ENCODE measurements around the gene SLIT3. TPM values are rescaled to one million over a fixed set of nuclear protein-coding genes. Genes with fewer than 3 reads are reported as not detected.

SLIT3 gene
- total and polyA plus RNA-seq, 2 experiments from 2014 or later = 58.4 to 96.7 TPM

DNA sequence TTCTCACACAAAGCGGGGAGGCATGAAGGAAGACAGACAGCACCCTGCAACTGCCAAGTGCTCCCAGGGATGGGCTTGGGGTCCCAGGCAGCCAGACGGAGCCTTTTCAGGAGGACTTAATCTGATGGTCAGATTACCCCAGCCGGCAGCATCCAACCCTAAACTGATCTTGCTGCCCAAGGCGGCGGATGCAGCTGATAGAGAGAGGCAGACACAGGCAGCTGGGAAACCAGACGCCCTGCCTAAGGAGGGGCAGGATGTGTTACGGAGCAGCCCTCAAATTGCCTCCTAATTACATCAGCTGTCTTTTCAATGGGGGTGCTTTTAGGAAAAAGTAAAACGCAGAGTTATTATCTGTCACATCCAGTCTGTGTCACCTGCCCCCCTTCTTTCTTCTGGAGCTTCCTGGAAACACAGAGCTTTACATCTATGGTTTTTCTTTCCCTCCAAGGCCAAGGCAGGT lies 530.9 kb downstream of the SLIT3 start:
- Histone ChIP-seq H4K20me1 (ENCODE audit: insufficient read depth, poor library complexity, severe bottlenecking) (no peaks in the 10 kb centered on the region), H3K27me3 (no peaks in the 10 kb centered on the region), H3K4me2 (no peak overlapping the region), H3K27ac (no peak overlapping the region), H2AFZ (no peak overlapping the region), H3K4me1 (ENCODE audit: insufficient read depth) (peaks cover 3% of the 10 kb centered on the region), H3K79me2 (no peaks in the 10 kb centered on the region), H3K36me3 (replicated peaks; ENCODE audit: insufficient read depth, low read depth) (no peaks in the 10 kb centered on the region), H3K4me3 (no peak overlapping the region), H3K9me2 (replicated peaks; ENCODE audit: insufficient read depth) (no peaks in the 10 kb centered on the region), H3K9me3 (ENCODE audit: low read depth) (no peaks in the 10 kb centered on the region)
- no peak for DNase-seq (ENCODE audit: low spot score)
- WGBS (ENCODE audit: low lambda C conversion rate, missing lambda C conversion rate) = 68% methylated on average over 8 of the region's 8 CpGs
- no peak for TF ChIP-seq EZH2phosphoT487 (IDR thresholded peaks at IDR 0.05; ENCODE audit: low read depth, severe bottlenecking, unreplicated experiment)
- TF ChIP-seq, protein P1, sequence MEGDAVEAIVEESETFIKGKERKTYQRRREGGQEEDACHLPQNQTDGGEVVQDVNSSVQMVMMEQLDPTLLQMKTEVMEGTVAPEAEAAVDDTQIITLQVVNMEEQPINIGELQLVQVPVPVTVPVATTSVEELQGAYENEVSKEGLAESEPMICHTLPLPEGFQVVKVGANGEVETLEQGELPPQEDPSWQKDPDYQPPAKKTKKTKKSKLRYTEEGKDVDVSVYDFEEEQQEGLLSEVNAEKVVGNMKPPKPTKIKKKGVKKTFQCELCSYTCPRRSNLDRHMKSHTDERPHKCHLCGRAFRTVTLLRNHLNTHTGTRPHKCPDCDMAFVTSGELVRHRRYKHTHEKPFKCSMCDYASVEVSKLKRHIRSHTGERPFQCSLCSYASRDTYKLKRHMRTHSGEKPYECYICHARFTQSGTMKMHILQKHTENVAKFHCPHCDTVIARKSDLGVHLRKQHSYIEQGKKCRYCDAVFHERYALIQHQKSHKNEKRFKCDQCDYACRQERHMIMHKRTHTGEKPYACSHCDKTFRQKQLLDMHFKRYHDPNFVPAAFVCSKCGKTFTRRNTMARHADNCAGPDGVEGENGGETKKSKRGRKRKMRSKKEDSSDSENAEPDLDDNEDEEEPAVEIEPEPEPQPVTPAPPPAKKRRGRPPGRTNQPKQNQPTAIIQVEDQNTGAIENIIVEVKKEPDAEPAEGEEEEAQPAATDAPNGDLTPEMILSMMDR (IDR thresholded peaks at IDR 0.05; ENCODE audit: poor library complexity) = no peak
- no peak for TF ChIP-seq EZH2 (IDR thresholded peaks at IDR 0.05; ENCODE audit: borderline replicate concordance)

DNA sequence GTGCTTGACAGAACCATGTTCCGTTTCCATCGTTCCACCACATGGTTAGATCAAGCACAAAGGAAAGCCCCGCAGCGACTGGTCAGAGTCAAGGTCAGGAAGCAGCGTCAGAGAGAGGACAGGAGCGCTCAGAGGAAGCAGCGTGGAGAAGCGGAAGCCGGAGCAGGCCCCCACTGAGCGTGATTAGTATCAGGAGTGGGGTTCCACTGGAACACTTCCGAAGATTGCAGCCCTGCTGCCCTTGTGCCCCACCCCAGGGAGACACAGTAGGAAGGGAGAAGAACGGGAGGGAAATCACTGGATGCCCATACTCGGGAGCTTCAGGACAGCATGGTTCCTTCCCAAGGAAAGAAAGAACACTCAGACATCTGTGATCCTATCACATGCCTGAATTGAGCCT lies 532.8 kb downstream of the SLIT3 start:
- Histone ChIP-seq H3K4me3 (no peak overlapping the region), H3K9me3 (ENCODE audit: low read depth) (no peaks in the 10 kb centered on the region)
- TF ChIP-seq, protein P1 (IDR thresholded peaks at IDR 0.05; ENCODE audit: poor library complexity) = no peak
- TF ChIP-seq EZH2 (IDR thresholded peaks at IDR 0.05; ENCODE audit: borderline replicate concordance) (no peak), EZH2phosphoT487 (IDR thresholded peaks at IDR 0.05; ENCODE audit: low read depth, severe bottlenecking, unreplicated experiment) (no peak)

GRCh38 chr5:168766426-168766700 lies 534.6 kb downstream of the SLIT3 start:
- Histone ChIP-seq H3K36me3 (replicated peaks; ENCODE audit: insufficient read depth, low read depth) (no peaks in the 10 kb centered on the region), H4K20me1 (ENCODE audit: insufficient read depth, poor library complexity, severe bottlenecking) (no peaks in the 10 kb centered on the region), H3K79me2 (no peaks in the 10 kb centered on the region), H3K27me3 (no peaks in the 10 kb centered on the region), H3K4me3 (no peak overlapping the region), H2AFZ (no peak overlapping the region), H3K9me3 (ENCODE audit: low read depth) (no peaks in the 10 kb centered on the region), H3K9me2 (replicated peaks; ENCODE audit: insufficient read depth) (no peaks in the 10 kb centered on the region), H3K4me2 (no peak overlapping the region), H3K4me1 (ENCODE audit: insufficient read depth) (peaks cover 3% of the 10 kb centered on the region), H3K27ac (no peak overlapping the region)
- DNase-seq (ENCODE audit: low spot score) = no peak
- TF ChIP-seq EZH2 (IDR thresholded peaks at IDR 0.05; ENCODE audit: borderline replicate concordance) (no peak), EZH2phosphoT487 (IDR thresholded peaks at IDR 0.05; ENCODE audit: low read depth, severe bottlenecking, unreplicated experiment) (no peak)
- TF ChIP-seq, protein P1 (IDR thresholded peaks at IDR 0.05; ENCODE audit: poor library complexity) = no peak
- WGBS (ENCODE audit: low lambda C conversion rate, missing lambda C conversion rate) = 100% methylated on average over 2 of the region's 2 CpGs

More for the DNA sequence above, 532.8 kb downstream of the SLIT3 start:
- no peaks in the 10 kb centered on the region for H3K36me3 ChIP-seq (replicated peaks; ENCODE audit: insufficient read depth, low read depth)
- H3K4me2 ChIP-seq = no peak overlapping the region
- H2AFZ ChIP-seq = no peak overlapping the region
- H3K79me2 ChIP-seq = no peaks in the 10 kb centered on the region
- no peaks in the 10 kb centered on the region for H3K9me2 ChIP-seq (replicated peaks; ENCODE audit: insufficient read depth)
- H3K27me3 ChIP-seq = no peaks in the 10 kb centered on the region
- DNase-seq (ENCODE audit: low spot score) = no peak
- no peaks in the 10 kb centered on the region for H4K20me1 ChIP-seq (ENCODE audit: insufficient read depth, poor library complexity, severe bottlenecking)
- WGBS (ENCODE audit: low lambda C conversion rate, missing lambda C conversion rate) = 94% methylated on average over 13 of the region's 13 CpGs
- H3K27ac ChIP-seq = no peak overlapping the region
- H3K4me1 ChIP-seq (ENCODE audit: insufficient read depth) = peaks cover 3% of the 10 kb centered on the region
